Fibroblast of lung (primary cell): ENCODE data around the gene B9D1. TPM values are rescaled to one million over a fixed set of nuclear protein-coding genes. Genes with fewer than 3 reads are reported as not detected.
A peak's percentile ranks its signal among the peaks of the same experiment; 100 is the strongest.

ENCODE experiments used
- DNase-seq, 2 donors: peaks; one replicate each; pipeline versions ENCODE4 v3.0.0 to v3.0.0-alpha.2; 2010; ENCODE audit warnings: low read depth in 2 of 2
- H2AFZ ChIP-seq: 2 replicates; pipeline ENCODE4 v1.5.1; 2012; ENCODE audit warnings: low read length, control low read depth, inconsistent platforms
- H3K27ac ChIP-seq: 2 replicates; pipeline ENCODE4 v1.5.1; 2011; ENCODE audit warnings: low read length, control low read depth; ENCODE audit not compliant: insufficient read depth
- H3K27me3 ChIP-seq: 2 replicates; pipeline ENCODE4 v1.5.1; 2011; ENCODE audit warnings: mild to moderate bottlenecking, low read length; ENCODE audit not compliant: control insufficient read depth, insufficient read depth
- H3K36me3 ChIP-seq: 2 replicates; pipeline ENCODE4 v1.5.1; 2011; ENCODE audit warnings: low read length; ENCODE audit not compliant: control insufficient read depth, insufficient read depth
- H3K4me1 ChIP-seq: 2 replicates; pipeline ENCODE4 v1.5.1; 2011; ENCODE audit warnings: low read length; ENCODE audit not compliant: control insufficient read depth, insufficient read depth; ENCODE audit errors: extremely low read depth
- H3K4me2 ChIP-seq: 2 replicates; pipeline ENCODE4 v1.5.1; 2011; ENCODE audit warnings: low read length, control low read depth; ENCODE audit not compliant: insufficient read depth; ENCODE audit errors: extremely low read depth
- H3K4me3 ChIP-seq, 4 experiments: fragments of 200-600 bp in 1 of 4; sonication (generic) in 1 of 4; replicated peaks in 1 of 4; 2 replicates each; pipeline ENCODE4 v1.5.1; 2011 to 2016; ENCODE audit warnings: low read length in 4 of 4, low read depth in 3 of 4, mild to moderate bottlenecking in 3 of 4, control low read depth in 2 of 4, inconsistent platforms in 1 of 4, mixed read lengths in 1 of 4; ENCODE audit not compliant: insufficient read depth in 1 of 4; ENCODE audit errors: control extremely low read depth in 1 of 4
- H3K79me2 ChIP-seq: 2 replicates; pipeline ENCODE4 v1.5.1; 2012; ENCODE audit warnings: mild to moderate bottlenecking, low read length, inconsistent platforms; ENCODE audit not compliant: control insufficient read depth, insufficient read depth
- H3K9ac ChIP-seq: 2 replicates; pipeline ENCODE4 v1.5.1; 2011; ENCODE audit warnings: mild to moderate bottlenecking, low read length, control low read depth; ENCODE audit not compliant: insufficient read depth
- H3K9me3 ChIP-seq: 2 replicates; pipeline ENCODE4 v1.5.1; 2012; ENCODE audit warnings: low read depth, low read length; ENCODE audit not compliant: control insufficient read depth, insufficient read depth
- H4K20me1 ChIP-seq: 2 replicates; pipeline ENCODE4 v1.5.1; 2011; ENCODE audit warnings: low read length; ENCODE audit not compliant: control insufficient read depth, insufficient read depth; ENCODE audit errors: extremely low read depth
- CTCF ChIP-seq, 2 donors: IDR thresholded peaks in 1 of 2; conservative IDR thresholded peaks in 1 of 2; 1 replicate in 1 of 2; 2 replicates in 1 of 2; pipeline ENCODE4 v1.5.1; 2011 to 2012; ENCODE audit warnings: low read length in 2 of 2, control low read depth in 1 of 2, inconsistent platforms in 1 of 2, low read depth in 1 of 2, mild to moderate bottlenecking in 1 of 2
- EZH2 ChIP-seq: IDR thresholded peaks from 2 replicates; pipeline ENCODE4 v1.5.1; 2012; ENCODE audit warnings: low read length, control low read depth, mild to moderate bottlenecking; ENCODE audit errors: missing control alignments
- polyA plus RNA-seq, 2 donors: library from polyadenylated mRNA; depleted of rRNA in 1 of 2; stranded (reverse) in 1 of 2; unstranded in 1 of 2; fragments of >200 nt; gene quantifications; 2 replicates each; pipeline ENCODE4 v1.2.1, GENCODE V29; 2011 to 2012; ENCODE audit warnings: missing spikeins in 1 of 2
- total RNA-seq: library from RNA; depleted of rRNA; stranded (reverse); fragments of >200 nt; gene quantifications from 2 replicates; pipeline ENCODE4 v1.2.1, GENCODE V29; 2014

B9D1 gene
- total and polyA plus RNA-seq, 2 donors (not counting 1 experiment from before 2014, with no cell fraction given): 35.7 to 38.5 TPM

DNA sequence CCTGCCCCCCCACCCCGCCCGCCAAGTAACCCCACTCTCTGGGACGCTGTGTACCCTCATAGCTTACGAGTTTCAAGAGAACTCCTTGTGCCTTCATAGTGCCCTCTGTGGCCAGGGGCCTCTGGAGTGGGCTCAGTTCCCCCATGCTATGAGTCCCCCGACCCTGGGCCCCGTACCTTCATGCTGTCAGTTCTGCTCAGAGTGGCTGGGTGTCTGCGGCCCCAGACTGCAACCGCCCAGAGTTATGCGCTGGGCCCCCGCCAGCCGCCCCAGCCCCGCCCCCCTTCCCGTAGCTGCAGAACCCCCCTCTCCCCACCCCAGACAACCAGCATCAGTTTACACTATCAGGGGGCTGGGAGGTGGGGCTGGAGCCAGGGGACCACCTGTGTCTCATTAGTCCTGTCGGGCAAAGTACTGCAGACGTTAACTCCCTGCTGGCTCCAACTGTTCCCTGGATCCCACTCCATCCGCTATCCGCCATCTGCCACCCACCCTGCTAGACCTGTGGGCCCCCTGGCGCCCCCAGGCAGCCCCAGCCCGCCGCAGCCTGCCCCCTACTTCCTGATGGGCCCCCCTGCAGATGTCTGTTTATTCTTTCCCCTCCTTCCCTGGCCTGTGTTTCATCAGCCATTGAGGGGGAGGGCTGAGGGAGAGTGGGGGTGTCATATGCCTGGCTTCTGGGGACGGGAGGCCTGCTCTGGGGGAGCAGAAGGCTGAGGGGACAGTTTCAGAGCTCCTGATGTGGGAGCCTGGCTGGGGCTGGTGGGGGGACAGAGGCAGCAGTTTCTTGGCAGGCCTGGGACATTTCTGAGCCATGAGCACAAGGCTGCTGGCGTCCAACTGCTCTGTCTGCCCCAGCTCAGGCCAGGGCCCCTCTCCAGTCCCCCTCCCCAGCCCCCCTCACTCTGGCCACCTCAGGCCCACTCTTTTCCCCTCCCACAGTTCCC, 24.7 kb upstream of the B9D1 start, which contains the start of gene MFAP4:
TSS of gene MFAP4 (minus strand) at position 217 of the 947 bp plus-strand sequence. CDS start at position 182, 35 bp downstream.
- Histone ChIP-seq H3K4me1 (peaks cover 49% of the 10 kb centered on the region), H3K4me3 (peak within 1 kb of the TSS; percentile 24 to 68 (median 52)), H3K27ac (peak within 1 kb of the TSS; percentile 90), H3K36me3 (peaks cover 19% of the 10 kb centered on the region), H3K9ac (peak within 1 kb of the TSS; percentile 55), H3K79me2 (no peaks in the 10 kb centered on the region), H2AFZ (no peak within 1 kb of the TSS), H3K4me2 (peak within 1 kb of the TSS; percentile 93), H4K20me1 (no peaks in the 10 kb centered on the region), H3K27me3 (no peaks in the 10 kb centered on the region), H3K9me3 (no peaks in the 10 kb centered on the region)
- TF ChIP-seq CTCF (conservative IDR thresholded peaks at IDR 0.05 in 1 of 2, IDR thresholded peaks at IDR 0.05 in 1 of 2; ENCODE audit: low read depth in 1 of 2, low read length in 2 of 2): no peak
- no peak for TF ChIP-seq EZH2
- DNase-seq: peak; percentile 90 to 97

DNA sequence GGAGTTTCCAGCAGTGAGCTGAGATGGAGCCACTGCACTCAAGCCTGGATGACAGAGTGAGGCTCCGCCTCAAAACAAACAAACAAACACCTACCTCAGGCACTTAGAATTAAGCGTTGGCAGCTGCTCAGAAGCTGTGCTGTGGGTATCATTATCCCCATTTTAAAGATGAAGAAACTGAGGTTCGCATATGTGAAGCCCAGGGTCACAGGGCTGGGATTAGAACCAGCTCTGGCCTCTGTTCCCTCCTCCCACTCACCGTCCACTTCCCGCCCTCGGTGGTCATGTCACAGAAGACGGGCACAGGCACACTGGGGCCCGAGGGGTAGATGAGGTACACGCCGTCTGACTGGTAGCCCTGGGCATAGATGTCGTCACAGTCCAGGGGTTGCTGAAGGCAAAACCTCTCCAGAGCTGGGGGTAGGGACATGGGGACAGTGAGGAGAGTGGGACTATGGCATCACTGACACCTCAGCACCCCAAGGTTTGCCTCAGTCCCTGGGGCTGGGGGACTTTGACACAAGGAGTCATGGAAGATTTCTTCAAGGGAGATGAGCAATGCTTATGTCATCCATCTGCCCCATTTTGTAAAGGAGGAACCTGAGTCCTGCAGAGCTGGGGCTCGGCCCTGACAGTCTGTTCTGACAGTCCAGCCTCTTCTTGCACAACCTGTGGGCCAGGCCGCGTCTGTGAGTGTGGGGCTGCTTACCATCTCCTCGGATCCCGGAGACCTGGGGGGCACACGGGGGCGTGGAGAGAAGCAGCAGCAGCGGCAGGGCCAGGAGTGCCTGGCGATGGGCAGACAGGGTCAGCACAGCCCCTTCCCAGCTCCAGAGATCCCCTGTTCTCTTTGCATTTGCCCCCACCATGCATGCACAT, 23.8 kb upstream of the B9D1 start:
- H4K20me1 ChIP-seq: no peaks in the 10 kb centered on the region
- peak overlapping the region; percentile 55 for H3K9ac ChIP-seq
- H3K4me2 ChIP-seq: peak overlapping the region; percentile 89
- no peaks in the 10 kb centered on the region for H3K9me3 ChIP-seq
- no peaks in the 10 kb centered on the region for H3K79me2 ChIP-seq
- DNase-seq: peak; percentile 82 to 92
- TF ChIP-seq CTCF (conservative IDR thresholded peaks at IDR 0.05 in 1 of 2, IDR thresholded peaks at IDR 0.05 in 1 of 2; ENCODE audit: low read depth in 1 of 2, low read length in 2 of 2) (no peak), EZH2 (no peak)
- H3K27ac ChIP-seq: peak overlapping the region; percentile 90
- H2AFZ ChIP-seq: no peak overlapping the region
- peak overlapping the region; percentile 24 to 68 (median 52) for H3K4me3 ChIP-seq
- H3K4me1 ChIP-seq: peaks cover 49% of the 10 kb centered on the region
- peaks cover 23% of the 10 kb centered on the region for H3K36me3 ChIP-seq
- no peaks in the 10 kb centered on the region for H3K27me3 ChIP-seq

DNA sequence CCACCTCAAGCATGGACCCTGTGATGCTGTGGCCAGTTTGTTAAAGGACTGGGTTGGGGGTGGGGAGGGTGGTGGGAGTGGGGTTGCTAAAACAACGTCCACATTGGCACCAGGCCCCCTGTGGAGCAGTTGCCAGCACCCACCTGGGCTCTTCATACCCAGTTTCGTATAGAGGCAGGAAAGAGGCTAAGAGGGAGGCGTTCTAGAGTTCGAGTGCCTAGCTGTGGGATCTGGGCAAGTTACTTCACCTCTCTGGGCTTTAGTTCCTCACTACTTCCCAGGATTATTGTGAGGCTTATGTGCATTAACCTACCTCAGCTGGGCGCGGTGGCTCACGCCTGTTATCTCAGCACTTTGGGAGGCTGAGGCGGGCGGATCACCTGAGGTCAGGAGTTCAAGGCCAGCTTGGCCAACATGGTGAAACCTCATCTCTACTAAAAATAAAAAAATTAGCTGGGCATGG, 23.0 kb upstream of the B9D1 start:
- TF ChIP-seq CTCF (conservative IDR thresholded peaks at IDR 0.05 in 1 of 2, IDR thresholded peaks at IDR 0.05 in 1 of 2; ENCODE audit: low read depth in 1 of 2, low read length in 2 of 2) (no peak), EZH2 (no peak)
- DNase-seq: no peak
- peak overlapping the region; percentile 1 for H3K4me2 ChIP-seq
- no peaks in the 10 kb centered on the region for H3K27me3 ChIP-seq
- H2AFZ ChIP-seq: no peak overlapping the region
- H3K36me3 ChIP-seq: peaks cover 30% of the 10 kb centered on the region
- no peaks in the 10 kb centered on the region for H3K9me3 ChIP-seq
- H3K4me1 ChIP-seq: peaks cover 51% of the 10 kb centered on the region
- peaks cover 3% of the 10 kb centered on the region for H3K79me2 ChIP-seq
- H3K4me3 ChIP-seq: peak overlapping the region in 2 of 4 experiments; percentile 56 to 68
- no peak overlapping the region for H3K9ac ChIP-seq
- H3K27ac ChIP-seq: peak overlapping the region; percentile 90
- H4K20me1 ChIP-seq: no peaks in the 10 kb centered on the region
